Islet of Langerhans (tissue), 1 donor: Measurements from ENCODE around the gene MCC.
"Not testable (repeated sequence)": the region's sequence is repeated elsewhere in the genome, so short reads cannot be mapped to it uniquely, and the experiment has no call there.

Source experiments
- FAIRE-seq: peaks from one replicate; lab custom pipeline; 2011; peaks lifted over from hg19 to GRCh38; lab: Jason Lieb, UNC

MCC gene

DNA sequence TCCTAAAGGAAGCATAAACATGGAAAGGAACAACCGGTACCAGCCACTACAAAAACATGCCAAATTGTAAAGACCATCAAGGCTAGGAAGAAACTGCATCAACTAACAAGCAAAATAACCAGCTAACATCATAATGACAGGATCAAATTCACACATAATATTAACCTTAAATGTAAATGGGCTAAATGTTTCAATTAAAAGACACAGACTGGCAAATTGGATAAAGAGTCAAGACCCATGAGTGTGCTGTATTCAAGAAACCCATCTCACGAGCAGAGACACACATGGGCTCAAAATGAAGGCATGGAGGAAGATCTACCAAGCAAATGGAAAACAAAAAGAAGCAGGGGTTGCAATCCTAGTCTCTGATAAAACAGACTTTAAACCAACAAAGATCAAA, 411.6 kb downstream of the MCC start:
- FAIRE-seq: not testable (repeated sequence)

DNA sequence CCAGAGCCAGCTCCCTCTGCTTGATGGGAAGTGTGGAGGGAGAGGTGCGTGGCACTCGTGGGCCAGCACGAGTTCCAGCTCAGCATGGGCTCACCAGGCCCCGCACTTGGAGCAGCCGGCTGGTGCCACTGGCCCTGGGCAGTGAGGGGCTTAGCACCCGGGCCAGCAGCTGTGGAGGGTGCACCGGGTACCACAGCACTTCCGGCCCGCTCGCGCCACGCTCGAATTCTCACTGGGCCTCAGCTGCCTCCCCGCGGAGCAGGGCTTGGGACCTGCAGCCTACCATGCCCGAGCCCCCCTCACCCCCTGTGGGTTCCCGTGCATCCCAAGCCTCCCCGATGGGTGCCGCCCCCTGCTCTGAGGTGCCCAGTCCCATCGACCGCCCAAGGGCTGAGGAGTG, 413.2 kb downstream of the MCC start:
- no peak for FAIRE-seq

DNA sequence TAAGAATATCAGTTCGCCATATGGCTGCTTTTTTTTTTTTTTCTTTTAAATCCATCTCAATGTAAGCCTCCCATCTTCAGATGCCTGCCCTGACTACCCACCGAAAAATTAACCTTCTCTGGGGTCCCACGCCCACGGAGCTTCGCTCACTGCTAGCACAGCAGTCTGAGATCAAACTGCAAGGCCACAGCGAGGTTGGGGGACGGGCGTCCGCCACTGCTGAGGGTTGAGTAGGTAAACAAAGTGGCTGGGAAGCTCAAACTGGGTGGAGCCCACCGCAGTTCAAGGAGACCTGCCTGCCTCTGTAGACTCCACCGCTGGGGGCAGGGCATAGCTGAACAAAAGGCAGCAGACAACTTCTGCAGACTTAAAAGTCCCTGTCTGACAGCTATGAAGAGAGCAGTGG, 414.6 kb downstream of the MCC start:
- not testable (repeated sequence) for FAIRE-seq

DNA sequence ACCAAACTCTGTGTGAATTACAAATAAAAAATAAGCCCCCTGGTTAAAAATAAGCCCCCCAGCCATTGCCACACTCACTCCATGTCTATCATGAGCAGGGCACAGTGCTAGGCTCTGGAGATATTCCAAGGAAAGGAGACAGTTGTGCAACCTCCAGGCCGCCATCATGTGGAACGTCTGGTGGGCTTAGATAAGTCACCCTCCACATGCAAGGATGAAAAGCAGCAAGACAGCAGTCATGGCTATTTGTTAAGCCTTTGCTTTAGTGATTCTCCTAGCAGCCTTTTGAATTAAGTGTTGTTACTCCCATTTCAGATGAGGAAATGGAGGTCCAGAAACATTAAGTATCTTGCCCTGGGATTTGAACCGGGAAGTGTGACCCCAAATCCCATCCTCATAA, 416.9 kb downstream of the MCC start:
- FAIRE-seq: no peak

DNA sequence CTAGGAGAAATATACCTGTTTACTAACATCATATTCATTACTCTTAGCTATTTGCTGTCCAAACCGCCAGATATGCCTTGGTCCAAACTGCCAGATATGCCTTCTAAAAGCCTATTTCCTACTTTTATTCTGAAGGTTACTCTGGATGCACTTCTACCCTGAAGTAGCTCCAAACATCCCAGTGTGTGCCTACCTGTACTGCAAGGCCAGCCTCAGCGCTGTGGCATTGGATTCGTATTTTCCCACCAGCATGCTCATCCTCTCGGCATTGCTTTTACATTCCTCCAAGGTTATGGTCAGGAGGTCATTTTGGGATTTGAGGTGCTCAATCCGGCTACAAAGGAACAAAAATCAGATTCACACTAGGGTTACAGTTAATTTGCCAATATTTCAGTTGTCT, 417.4 kb downstream of the MCC start:
- FAIRE-seq: no peak

DNA sequence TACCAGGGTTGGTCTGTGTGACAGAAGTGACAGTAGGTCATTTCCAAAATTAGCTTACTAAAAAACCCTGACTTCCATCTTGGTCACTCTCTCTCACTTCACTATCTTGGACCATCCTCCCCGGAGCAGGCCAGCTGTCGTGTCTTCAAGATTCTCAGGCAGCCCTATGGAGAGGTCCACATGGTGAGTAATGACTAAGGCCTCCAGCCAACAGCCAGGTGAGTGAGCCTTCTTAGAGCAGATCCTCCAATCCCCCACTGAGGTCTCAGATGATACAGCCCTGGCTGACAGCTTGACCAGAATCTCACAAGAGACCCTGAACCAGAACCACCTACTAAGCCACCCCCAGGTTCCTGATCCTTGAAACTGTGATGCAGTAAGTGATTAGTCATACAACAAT, 419.7 kb downstream of the MCC start:
- FAIRE-seq: no peak

DNA sequence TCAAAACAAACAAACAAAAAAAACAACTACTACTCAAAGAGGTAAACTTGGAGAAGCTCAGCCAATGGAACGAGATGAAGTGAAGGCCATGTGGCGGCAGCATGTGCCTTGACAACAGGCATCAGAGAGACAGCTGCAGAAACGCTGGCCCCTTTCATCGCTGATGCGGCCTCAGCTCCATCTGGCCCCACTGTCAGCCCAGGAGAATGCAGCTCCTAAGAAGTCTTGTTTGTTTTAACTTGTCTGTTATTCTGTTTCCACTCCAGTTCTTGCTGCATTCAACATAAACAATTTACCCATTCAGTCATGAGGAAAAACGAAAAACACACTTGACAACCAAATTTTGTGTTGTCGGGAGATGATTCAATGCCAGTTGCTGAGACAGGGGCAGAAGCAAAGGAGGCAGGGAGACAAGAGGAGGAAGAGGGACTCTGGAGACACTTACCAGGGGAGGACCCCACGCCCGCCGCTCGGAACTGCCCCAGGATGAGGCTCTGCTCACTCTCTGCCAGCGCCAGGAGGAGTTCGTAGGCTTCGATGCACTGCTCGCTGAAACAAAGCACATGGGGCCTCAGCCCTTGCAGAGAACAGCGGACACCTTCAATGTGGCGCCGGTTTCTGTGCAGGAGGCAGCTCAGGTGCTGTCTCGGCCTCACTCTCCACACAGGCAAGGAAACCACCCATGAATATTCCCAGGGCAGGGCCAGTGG, 420.5 kb downstream of the MCC start:
- FAIRE-seq: no peak

DNA sequence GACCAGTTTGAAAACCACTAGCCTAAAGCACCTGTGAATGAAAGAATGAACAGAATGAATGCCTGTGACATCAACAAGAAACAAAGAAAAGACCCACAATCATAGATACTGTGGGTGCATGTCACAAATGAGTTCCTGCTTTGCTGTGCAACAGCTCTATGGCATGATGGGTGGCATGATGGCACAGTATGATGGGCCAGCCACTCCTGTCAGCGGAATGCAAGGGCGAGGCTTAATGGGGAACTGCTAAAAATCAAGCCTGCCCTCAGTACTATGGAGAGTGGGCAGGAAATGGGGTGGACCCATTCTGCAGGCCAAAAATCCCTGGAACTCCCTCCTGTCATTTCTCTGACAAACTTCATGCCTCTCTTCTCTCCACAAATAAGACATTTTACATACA, 422.6 kb downstream of the MCC start:
- FAIRE-seq: no peak

DNA sequence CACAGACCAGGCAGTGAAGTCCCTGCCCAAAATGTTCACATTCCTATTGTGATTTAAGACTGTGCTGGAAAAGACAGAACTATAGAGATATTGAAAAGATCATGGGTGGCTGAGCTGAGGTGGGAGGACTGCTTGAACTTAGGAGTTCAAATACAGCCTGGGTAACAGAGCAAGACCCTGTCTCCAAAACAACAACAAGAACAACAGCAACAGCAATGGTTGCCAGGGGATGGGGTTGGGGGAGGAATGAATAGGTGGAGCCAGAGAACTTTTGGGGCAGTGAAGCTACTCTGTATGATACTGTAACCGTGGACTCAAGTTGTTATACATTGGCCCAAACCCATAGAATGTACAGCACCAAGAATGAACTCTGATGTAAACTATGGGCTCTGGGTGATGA, 423.4 kb downstream of the MCC start:
- FAIRE-seq: no peak

DNA sequence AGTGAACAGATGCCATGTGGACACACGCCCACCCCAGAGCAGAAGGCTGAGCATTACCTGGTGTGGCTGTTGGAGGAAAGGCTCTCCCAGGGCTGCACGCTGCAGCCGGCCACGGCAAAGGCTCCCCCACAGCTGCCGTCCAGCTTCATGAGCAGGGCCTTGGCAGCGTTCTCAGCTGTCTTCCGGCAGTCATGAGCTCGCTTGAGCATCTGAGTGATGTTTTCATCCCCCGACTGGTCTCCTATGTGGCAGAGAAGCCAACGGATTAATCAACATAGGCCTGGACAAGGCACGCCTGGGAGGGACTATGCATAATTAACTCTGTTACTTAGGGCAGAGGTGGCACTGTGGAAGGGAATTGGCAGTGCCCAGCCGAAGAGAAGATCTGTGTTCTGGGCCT, 424.3 kb downstream of the MCC start:
- FAIRE-seq: no peak

DNA sequence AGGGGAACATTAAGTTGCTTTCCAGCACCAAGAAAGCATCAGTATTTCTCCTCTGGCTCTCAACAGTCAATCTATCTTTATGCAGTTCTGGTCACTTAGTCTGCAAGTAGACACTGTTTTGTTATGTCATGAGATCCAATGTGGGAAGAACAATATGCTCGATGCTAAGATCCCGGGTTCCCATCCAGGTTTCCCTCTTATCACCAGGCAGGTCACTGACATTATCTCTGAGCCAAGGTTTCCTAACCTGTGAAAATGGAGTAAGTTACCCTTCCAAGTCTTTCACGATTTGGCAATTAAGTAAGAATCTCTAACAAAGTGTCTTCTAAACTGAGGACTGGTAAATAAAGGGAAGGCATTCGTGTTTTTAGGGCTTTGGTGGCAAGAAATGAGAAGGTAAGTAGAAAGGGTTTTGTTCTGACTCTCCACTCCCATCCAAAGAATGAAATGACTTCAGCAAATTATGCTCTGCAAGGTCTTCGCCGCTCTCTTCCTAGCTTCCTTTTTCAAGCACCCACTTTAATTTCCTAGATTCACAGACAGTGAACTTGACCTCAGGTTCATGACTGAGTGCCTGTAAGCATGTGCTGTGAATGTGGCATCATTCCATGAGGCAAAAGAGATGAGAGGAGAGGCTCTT, 425.3 kb downstream of the MCC start:
- no peak for FAIRE-seq

DNA sequence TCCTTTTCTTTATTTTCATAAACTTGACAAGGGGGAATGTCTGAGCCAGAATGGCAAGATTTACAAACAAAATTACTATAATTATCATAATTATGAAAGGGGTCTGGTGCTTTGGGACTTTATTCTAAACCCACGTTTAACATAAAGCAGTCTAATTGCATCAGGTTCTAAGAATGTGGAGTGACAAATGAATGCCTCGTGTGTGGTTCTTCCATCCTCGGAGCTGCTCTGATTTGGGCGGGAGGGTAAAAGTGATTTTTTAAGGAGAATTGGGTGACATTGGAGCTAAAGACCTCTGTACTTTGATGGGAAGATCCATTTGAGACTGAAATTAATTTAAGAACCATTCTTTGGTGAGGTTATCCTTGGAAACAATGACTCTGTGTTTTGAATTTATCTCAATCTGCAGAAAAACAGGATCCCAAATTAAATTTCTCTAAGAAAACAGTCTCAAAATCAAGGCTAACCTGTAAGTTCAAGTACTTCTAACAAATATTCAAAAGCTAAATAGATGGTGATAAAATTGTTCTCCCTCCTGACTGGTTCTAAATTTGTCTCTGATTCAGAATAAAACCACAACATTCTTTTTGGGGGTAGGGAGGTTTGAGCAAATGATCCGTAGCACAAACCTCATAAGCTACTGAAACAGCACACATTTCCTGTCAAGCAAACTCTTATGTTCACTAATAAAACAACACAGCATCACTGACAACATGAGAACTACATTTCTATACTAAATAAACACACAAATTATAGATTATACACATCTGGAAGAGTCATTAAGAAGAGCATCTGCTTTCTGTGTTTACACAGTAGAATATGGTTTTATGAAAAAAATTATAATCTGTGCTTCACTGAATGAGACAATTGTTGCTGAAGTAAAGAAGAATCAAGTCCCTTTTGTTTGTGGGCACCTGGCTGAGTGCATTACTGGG, 426.1 kb downstream of the MCC start:
- no peak for FAIRE-seq

DNA sequence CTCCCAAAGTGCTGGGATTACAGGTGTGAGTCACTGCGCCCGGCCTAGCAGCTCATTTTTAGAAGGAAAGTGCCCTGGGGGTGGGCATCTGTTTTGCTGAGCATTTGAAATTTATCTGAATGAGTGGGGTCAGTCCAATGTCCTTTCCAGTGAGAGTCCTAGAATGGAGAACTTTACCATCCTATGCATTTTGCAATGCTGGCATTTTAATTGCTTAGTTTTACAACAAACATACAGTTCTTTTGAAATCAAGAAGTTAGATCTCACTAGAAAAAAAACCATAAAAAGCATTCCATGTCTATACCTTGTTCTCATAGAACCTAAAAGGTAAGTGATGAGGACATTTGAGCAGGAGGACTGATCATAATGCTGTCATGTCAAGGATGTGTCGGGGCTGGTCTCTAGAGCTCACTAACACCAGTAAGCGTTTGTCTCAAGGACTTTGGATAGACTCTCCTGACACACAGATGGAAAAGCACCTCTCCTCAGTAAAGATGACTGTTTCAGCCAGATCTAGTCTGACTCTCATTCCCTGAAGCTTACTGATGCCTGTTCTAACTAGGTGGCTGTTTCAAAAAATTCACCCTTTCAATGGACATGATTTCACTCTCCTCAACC, 427.7 kb downstream of the MCC start:
- no peak for FAIRE-seq

DNA sequence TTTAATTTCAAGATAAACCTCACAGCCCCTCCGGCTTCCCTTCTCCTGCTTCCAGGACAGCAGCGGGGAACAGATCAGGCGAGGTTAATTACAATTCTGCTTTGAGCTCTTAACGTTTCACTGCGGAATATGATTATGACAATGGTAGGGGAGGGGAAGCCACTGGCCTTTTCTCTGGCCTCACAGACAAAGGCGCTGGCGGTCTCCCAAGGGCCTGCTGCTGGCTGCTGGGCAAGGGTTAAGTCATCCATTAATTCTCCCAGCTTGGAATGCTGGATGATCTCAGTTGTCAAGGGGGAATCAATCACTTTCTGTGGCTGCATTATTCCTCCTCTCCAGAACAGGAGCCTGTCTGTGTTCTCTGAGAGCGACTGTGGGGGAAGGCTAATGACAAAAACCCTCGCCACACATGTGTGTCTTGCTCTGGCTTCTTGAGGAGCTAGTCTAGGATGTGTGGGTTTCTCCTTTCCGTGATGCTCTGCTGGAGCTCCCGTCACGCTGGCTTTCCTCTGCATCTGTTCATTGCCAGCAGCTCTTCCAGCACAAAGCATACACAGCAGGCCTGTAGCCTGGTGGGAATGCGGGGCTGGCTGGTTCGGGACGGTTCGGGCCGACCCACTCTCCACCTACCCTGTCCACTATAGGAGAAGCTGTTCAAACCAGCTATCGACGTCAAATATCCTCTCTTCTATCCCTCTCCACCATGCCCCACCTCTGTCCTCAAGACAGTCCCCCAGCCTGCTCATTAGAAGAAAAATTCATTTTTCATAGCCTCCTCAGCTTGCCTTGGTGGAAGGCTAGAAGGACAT, 428.8 kb downstream of the MCC start:
- no peak for FAIRE-seq

DNA sequence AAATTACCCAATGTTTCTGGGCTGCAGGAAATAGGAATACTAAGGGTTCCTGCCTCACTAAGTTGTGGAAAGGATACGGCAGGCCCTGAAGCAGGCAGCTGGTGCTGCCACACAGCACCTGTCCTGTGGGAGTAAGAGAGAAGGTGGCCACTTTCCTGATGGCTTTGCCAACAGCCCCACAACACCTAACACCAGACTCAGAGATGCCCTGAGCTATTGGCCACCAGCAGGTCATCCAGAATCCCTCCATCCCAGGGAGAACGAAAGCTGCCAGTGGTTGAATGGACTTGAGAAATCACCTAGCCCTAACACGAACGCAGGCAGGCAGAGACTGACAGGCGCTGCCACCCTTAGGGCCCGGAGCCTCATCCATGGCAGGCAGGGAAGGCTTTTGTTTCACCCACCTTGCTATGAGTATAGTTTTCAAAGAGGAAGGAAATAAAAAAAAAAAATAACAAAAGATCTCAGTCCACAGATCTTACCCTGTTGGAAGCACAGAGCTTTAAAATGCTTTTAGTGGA, 429.5 kb downstream of the MCC start:
- no peak for FAIRE-seq

DNA sequence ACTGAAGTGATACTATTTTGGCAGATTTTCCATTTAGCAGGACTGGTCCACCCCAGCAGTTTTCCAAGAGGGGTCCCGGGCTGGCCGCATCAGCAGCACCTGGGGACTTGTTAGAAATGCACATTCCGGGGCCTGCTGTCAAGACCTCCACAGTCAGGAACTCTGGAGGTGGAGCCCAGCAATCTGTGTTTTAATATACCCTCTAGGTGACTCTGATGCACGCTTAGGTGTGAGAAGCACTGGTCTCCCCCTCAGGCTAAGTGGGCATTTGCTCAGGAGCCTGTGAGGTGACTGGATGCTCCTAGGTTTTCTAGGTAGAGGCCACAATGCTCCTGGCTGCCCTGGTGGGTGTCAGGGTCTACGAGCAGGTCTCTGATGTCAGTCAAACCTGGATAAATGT, 430.0 kb downstream of the MCC start:
- FAIRE-seq: no peak

DNA sequence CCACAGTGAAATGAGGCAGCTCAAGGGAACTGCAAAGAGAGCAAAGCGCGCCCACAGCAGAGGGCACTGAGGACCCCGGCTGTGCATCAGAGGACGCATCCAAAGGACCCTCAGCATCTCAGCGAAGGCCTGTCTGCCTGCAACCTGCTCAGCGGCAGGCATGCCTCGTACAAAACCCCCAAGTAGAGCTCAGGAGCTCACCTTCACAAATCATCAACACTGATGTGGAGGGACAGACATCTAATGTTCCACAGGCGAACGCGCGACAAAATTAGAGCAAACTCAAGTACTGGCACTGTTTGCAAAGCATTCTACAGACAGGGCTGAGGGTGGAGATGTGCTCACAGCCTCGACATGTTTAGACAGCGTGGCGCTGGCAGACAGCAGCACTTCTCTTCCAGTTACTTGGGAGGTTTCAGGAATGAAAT, 430.7 kb downstream of the MCC start:
- FAIRE-seq: no peak

DNA sequence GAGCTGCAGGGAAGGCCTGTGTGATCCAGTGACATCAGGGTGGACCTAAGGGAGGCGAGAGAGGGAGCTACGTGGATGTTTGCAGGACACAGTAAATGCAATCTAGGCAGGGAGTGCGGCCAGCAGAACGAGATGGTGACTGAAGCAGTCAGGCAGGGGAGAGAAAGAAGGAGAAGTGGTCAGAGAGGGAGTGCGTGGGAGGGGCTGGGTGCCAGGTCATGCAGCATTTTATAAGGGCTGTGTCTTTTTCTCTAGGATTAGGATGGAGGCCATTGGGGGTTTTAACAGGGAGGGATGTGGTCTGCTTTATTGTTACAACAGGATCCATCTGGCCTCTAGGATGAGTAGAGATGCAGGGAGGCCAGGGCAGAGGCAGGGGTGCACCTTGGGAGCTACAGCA, 431.3 kb downstream of the MCC start:
- FAIRE-seq: no peak

DNA sequence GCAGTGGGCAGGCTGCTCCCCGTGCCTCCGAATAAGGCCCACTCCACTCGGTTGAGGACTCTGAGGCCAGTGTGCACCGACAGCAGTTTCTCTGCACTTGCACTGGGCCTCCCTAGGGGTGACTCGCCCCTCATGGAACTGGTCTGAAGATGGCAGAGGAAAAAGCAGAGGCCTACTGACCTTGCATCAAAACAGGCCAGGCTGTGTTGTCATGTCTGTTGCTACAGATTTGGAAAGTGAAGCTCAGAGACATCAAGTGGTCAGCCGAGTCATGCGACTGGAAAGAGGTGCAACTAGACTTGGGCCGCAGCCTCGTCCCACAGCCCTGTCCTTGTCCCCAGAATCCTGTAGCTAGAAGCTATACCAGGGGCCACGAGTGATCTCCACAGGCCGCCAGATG, 433.4 kb downstream of the MCC start:
- FAIRE-seq: no peak

DNA sequence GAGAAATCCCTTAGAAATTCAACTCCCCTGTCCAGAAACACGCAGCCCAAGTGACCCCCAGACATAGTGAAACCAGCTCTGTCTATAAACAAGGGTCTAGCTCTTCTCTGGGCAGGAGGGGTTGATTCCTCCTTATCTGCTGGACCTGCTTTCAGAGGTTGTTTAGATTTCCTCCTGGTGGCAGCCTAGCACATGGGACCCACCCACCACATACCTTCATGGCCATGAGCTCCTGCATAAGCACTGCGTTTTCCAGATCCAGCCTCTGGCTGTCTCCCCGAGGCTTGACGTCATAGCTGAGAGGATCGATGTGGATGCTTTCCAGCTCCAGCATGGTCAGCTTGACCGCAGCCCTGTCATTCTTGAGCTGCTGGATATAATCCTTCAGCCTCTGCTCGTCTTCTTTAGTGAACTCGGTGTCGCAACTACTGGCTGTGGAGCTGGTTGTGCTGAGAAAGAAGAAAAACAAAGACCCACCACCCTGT, 434.7 kb downstream of the MCC start:
- no peak for FAIRE-seq

DNA sequence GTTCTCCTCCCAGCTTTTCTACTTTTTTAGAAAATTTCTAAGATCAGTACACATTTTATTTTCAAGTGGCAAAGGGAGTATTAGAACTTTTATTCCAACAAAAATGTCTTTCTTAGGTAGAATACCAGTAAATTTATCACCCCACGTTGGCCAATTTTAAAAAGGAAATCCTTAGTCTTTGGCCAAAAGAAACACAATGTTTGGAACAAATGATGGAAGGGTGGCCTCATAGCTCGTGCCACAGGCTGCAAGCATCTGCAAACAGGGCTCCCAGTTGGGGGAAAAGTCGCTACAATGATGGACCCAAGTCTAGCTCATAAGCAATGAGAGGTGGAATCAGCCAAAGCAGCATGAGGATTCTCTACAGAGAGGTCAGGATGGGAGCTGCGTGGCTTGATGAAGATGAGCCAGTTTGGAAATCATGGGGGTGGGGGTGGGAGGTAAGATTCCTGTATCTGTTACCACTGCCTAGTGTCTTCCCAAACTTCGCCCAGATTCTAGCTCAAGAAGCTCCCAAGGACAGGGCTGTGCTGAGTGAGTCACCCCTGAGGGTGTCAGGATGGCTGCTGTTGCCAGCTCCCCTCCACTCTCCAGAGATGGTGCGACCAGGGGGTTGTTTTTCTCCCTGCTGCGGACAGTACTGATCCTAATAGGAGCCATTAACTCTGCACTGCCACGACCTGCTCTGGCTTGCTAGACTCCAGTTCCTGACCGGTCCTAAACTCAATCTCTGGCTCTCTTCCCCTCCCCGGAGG, 436.0 kb downstream of the MCC start:
- no peak for FAIRE-seq
